H1 (cell line): Measurements from ENCODE around the gene UBE2F. TPM values are rescaled to one million over a fixed set of nuclear protein-coding genes. Genes with fewer than 3 reads are reported as not detected.

Source experiments
- CTCF ChIA-PET: fragments of 300-600 bp; sonication (Branson Sonifier 250); formaldehyde crosslinking; loops from one replicate; lab custom pipeline; 2021; ENCODE audit not compliant: partially characterized antibody; lab: Charles Lee
- POLR2A ChIA-PET: fragments of 300-600 bp; sonication (Branson Sonifier 250); formaldehyde crosslinking; loops from one replicate; lab custom pipeline; 2021; ENCODE audit warnings: inconsistent platforms; ENCODE audit not compliant: partially characterized antibody; lab: Charles Lee
- DNase-seq, 2 experiments: peaks; one replicate each; pipeline versions ENCODE4 v3.0.0 to v3.0.0-alpha.2; 2010 to 2022; ENCODE audit warnings: low spot score in 2 of 2, low read depth in 1 of 2, mixed read lengths in 1 of 2
- FAIRE-seq: peaks from 2 replicates; lab custom pipeline; 2011; peaks lifted over from hg19 to GRCh38; lab: Jason Lieb, UNC
- H2AFZ ChIP-seq: 2 replicates; pipeline ENCODE4 v1.8.1; 2012; ENCODE audit warnings: low read length, inconsistent platforms
- H2AK5ac ChIP-seq: 2 replicates; pipeline ENCODE4 v1.6.1; 2013; ENCODE audit warnings: low read depth, low read length
- H2BK120ac ChIP-seq: replicated peaks from 2 replicates; pipeline ENCODE3; 2013; ENCODE audit warnings: low read depth, low read length, inconsistent platforms
- H2BK12ac ChIP-seq: 2 replicates; pipeline ENCODE4 v1.6.1; 2013; ENCODE audit warnings: low read depth, low read length
- H2BK15ac ChIP-seq: 2 replicates; pipeline ENCODE4 v1.6.1; 2013; ENCODE audit warnings: low read length
- H2BK20ac ChIP-seq: 2 replicates; pipeline ENCODE4 v1.6.1; 2013; ENCODE audit warnings: low read length
- H2BK5ac ChIP-seq: 2 replicates; pipeline ENCODE4 v1.6.1; 2013; ENCODE audit warnings: low read depth, low read length
- H3K14ac ChIP-seq: 2 replicates; pipeline ENCODE4 v1.6.1; 2013; ENCODE audit warnings: inconsistent platforms; ENCODE audit not compliant: insufficient read length
- H3K18ac ChIP-seq: 2 replicates; pipeline ENCODE4 v1.6.1; 2013; ENCODE audit warnings: low read length; ENCODE audit errors: extremely low read depth
- H3K23ac ChIP-seq: 2 replicates; pipeline ENCODE4 v1.6.1; 2013; ENCODE audit warnings: inconsistent platforms; ENCODE audit not compliant: insufficient read length
- H3K23me2 ChIP-seq: 2 replicates; pipeline ENCODE4 v1.6.1; 2013; ENCODE audit warnings: low read depth, low read length
- H3K27ac ChIP-seq: 2 replicates; pipeline ENCODE4 v1.6.1; 2011; ENCODE audit warnings: low read depth, low read length, inconsistent platforms
- H3K27me3 ChIP-seq, 4 experiments: replicated peaks in 1 of 4; 1 replicate in 1 of 4; 2 replicates in 3 of 4; pipeline versions ENCODE4 v1.6.1 to v1.8.1; 2011 to 2013; ENCODE audit warnings: low read length in 3 of 4, mild to moderate bottlenecking in 3 of 4, inconsistent platforms in 2 of 4, mixed read lengths in 2 of 4, moderate library complexity in 1 of 4; ENCODE audit not compliant: control insufficient read depth in 3 of 4, insufficient read depth in 3 of 4; ENCODE audit errors: extremely low read depth in 1 of 4
- H3K36me3 ChIP-seq, 4 experiments: 2 replicates each; pipeline versions ENCODE4 v1.6.1 to v1.8.1; 2011 to 2013; ENCODE audit warnings: mild to moderate bottlenecking in 4 of 4, low read length in 3 of 4, moderate library complexity in 2 of 4, control low read depth in 1 of 4, inconsistent platforms in 1 of 4; ENCODE audit not compliant: insufficient read depth in 4 of 4, control insufficient read depth in 2 of 4
- H3K4ac ChIP-seq: replicated peaks from 2 replicates; pipeline ENCODE3; 2013; ENCODE audit warnings: low read length, low read depth, mixed read lengths, inconsistent platforms; ENCODE audit not compliant: insufficient read length
- H3K4me1 ChIP-seq, 4 experiments: replicated peaks in 1 of 4; 1 replicate in 1 of 4; 2 replicates in 3 of 4; pipeline versions ENCODE4 v1.6.1 to v1.8.1; 2011 to 2013; ENCODE audit warnings: low read length in 3 of 4, inconsistent platforms in 2 of 4, mixed read lengths in 1 of 4; ENCODE audit not compliant: insufficient read depth in 4 of 4, control insufficient read depth in 3 of 4
- H3K4me2 ChIP-seq, 2 experiments: 2 replicates each; pipeline versions ENCODE4 v1.6.1 to v1.8.1; 2011 to 2013; ENCODE audit warnings: low read depth in 2 of 2, low read length in 2 of 2, control low read depth in 1 of 2, inconsistent platforms in 1 of 2, mild to moderate bottlenecking in 1 of 2; ENCODE audit not compliant: insufficient read depth in 1 of 2
- H3K4me3 ChIP-seq, 4 experiments: fragments of 200-600, 300-600 bp in 1 of 4; sonication (generic), shearing (Covaris generic), sonication (Bioruptor Twin) in 1 of 4; 2 replicates each; pipeline versions ENCODE4 v1.5.1 to v1.8.1; 2011 to 2016; ENCODE audit warnings: low read length in 4 of 4, low read depth in 3 of 4, control low read depth in 2 of 4, inconsistent platforms in 2 of 4, mild to moderate bottlenecking in 2 of 4, mixed read lengths in 1 of 4, moderate library complexity in 1 of 4; ENCODE audit not compliant: insufficient read depth in 2 of 4; ENCODE audit errors: extremely low read depth in 1 of 4
- H3K56ac ChIP-seq: replicated peaks from 2 replicates; pipeline ENCODE3; 2013; ENCODE audit warnings: low read depth, mild to moderate bottlenecking, mixed read lengths, low read length, inconsistent platforms; ENCODE audit not compliant: insufficient read length
- H3K79me1 ChIP-seq: 2 replicates; pipeline ENCODE4 v1.6.1; 2013; ENCODE audit warnings: low read depth, low read length, control low read depth
- H3K79me2 ChIP-seq, 2 experiments: 2 replicates each; pipeline versions ENCODE4 v1.6.1 to v1.8.1; 2012 to 2013; ENCODE audit warnings: low read length in 2 of 2, mild to moderate bottlenecking in 2 of 2, inconsistent platforms in 1 of 2; ENCODE audit not compliant: insufficient read depth in 2 of 2, control insufficient read depth in 1 of 2
- H3K9ac ChIP-seq, 4 experiments: replicated peaks in 1 of 4; 1 replicate in 1 of 4; 2 replicates in 3 of 4; pipeline versions ENCODE4 v1.6.1 to v1.8.1; 2011 to 2013; ENCODE audit warnings: low read depth in 3 of 4, low read length in 3 of 4, control low read depth in 2 of 4, mild to moderate bottlenecking in 2 of 4, moderate library complexity in 2 of 4, inconsistent platforms in 1 of 4; ENCODE audit errors: extremely low read depth in 1 of 4
- H3K9me3 ChIP-seq, 2 experiments: 2 replicates each; pipeline versions ENCODE4 v1.6.1 to v1.8.1; 2012 to 2013; ENCODE audit warnings: mild to moderate bottlenecking in 2 of 2, moderate library complexity in 2 of 2, control low read depth in 1 of 2, inconsistent platforms in 1 of 2, low read depth in 1 of 2, low read length in 1 of 2, mixed read lengths in 1 of 2; ENCODE audit not compliant: insufficient read depth in 2 of 2
- H4K20me1 ChIP-seq, 2 experiments: replicated peaks in 1 of 2; 2 replicates each; pipeline versions ENCODE3 to v1.8.1; 2011 to 2013; ENCODE audit warnings: inconsistent platforms in 2 of 2, low read length in 2 of 2, mild to moderate bottlenecking in 1 of 2; ENCODE audit not compliant: insufficient read depth in 2 of 2, control insufficient read depth in 1 of 2
- H4K5ac ChIP-seq: 2 replicates; pipeline ENCODE4 v1.6.1; 2013; ENCODE audit warnings: low read length, low read depth, mixed read lengths, inconsistent platforms; ENCODE audit not compliant: insufficient read length
- H4K8ac ChIP-seq: 2 replicates; pipeline ENCODE4 v1.8.0; 2013; ENCODE audit warnings: mild to moderate bottlenecking, moderate library complexity, low read length, inconsistent platforms; ENCODE audit not compliant: insufficient read depth; ENCODE audit errors: extremely low read depth
- H4K91ac ChIP-seq: replicated peaks from 2 replicates; pipeline ENCODE3; 2013; ENCODE audit warnings: low read length, mixed read lengths, inconsistent platforms; ENCODE audit not compliant: insufficient read length
- SIN3A ChIP-seq, 2 experiments: IDR thresholded peaks in 1 of 2; conservative IDR thresholded peaks in 1 of 2; 2 replicates each; pipeline ENCODE4 v1.6.1; 2011 to 2012; ENCODE audit warnings: low read length in 2 of 2, improper control_type of control experiment in 1 of 2, low read depth in 1 of 2, mild to moderate bottlenecking in 1 of 2
- YY1 ChIP-seq: IDR thresholded peaks from 2 replicates; pipeline ENCODE4 v1.6.1; 2011; ENCODE audit warnings: low read depth, mild to moderate bottlenecking, low read length
- ZNF274 ChIP-seq: IDR thresholded peaks from 2 replicates; pipeline ENCODE4 v1.7.0; 2012; ENCODE audit warnings: low read length, borderline replicate concordance; ENCODE audit errors: extremely low read depth
- WGBS, 2 experiments: shearing (Covaris generic) in 1 of 2; methylation state at CpG; one replicate each; pipeline versions ENCODE4 v1.1.6 to v1.1.7; 2013 to 2015; ENCODE audit warnings: low lambda C conversion rate in 2 of 2, mixed read lengths in 2 of 2, inconsistent platforms in 1 of 2, low coverage in 1 of 2, missing lambda C conversion rate in 1 of 2; ENCODE audit not compliant: insufficient replicate concordance in 2 of 2, insufficient coverage in 1 of 2, insufficient read length in 1 of 2; ENCODE audit errors: extremely low coverage in 1 of 2, missing lambda C conversion rate in 1 of 2; 5-methylcytosine and 5-hydroxymethylcytosine counted together
- polyA plus RNA-seq, 7 experiments: library from polyadenylated mRNA; depleted of rRNA in 3 of 7; stranded (reverse) in 5 of 7; unstranded in 2 of 7; fragments of >200 nt in 5 of 7; fragments of 200-250 nt in 2 of 7; gene quantifications; 1 replicate in 5 of 7; 2 replicates in 1 of 7; 4 replicates in 1 of 7; pipeline versions ENCODE4 v1.2.1 to v1.2.3, GENCODE V29; 2011 to 2013; ENCODE audit warnings: missing spikeins in 2 of 7, mixed read lengths in 2 of 7
- total RNA-seq: library from RNA; stranded (reverse); fragmentation: NEBNext Ultra II Directional; extraction: Animal tissue kit (Norgen Biotek cat#: 25700); gene quantifications from 2 replicates; pipeline ENCODE4 v1.2.1, GENCODE V29; 2021

Gene UBE2F
- total and polyA plus RNA-seq, 2 of the 8 experiments (the other 6 are each of a cell fraction or from before 2014, with no cell fraction given) = 43.3 to 59.8 TPM

DNA sequence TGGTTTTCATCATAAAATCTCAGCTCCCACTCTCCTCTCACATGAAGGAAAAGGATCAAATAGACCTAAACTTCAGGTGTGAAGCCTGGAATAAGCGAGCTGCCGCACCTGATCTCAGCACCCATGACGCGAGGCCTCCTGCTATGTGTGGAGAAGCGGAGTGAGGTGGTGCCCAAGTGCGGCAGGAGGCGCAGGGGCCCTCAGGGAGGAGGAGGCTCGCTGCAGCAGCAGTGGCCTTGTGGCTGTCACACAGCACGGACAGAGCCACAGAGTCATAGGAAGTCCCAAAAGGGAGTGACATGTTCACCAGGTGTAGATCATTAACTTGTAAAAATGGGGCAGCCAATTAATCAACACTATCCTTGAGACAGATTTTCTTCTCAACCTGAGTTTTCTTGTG, 103.1 kb downstream of the UBE2F start:
- POLR2A ChIA-PET = interaction anchor here (1.1 kb wide), 1 partner anchor 9 kb away, joined by 4 read pairs; the partner anchor contains the start of gene SCLY
- H4K8ac ChIP-seq = no peak overlapping the region
- H2BK5ac ChIP-seq = no peak overlapping the region
- H3K27me3 ChIP-seq = no peaks in the 10 kb centered on the region
- H3K79me1 ChIP-seq = peaks cover 2% of the 10 kb centered on the region; the same call in 1 of the 2 replicates
- H3K4ac ChIP-seq = no peak overlapping the region
- H3K9ac ChIP-seq = no peak overlapping the region
- no peaks in the 10 kb centered on the region for H3K4me1 ChIP-seq
- no peak overlapping the region for H2BK12ac ChIP-seq
- no peak overlapping the region for H3K56ac ChIP-seq
- no peak overlapping the region for H3K18ac ChIP-seq
- no peaks in the 10 kb centered on the region for H3K9me3 ChIP-seq
- FAIRE-seq (no peak), DNase-seq (no peak)
- H2BK15ac ChIP-seq = no peak overlapping the region
- H3K79me2 ChIP-seq = peaks cover 3 to 48% of the 10 kb centered on the region in 2 experiments; a peak in 3 of 4 replicates
- no peaks in the 10 kb centered on the region for H3K23me2 ChIP-seq
- H3K4me3 ChIP-seq = no peak overlapping the region
- no peak overlapping the region for H4K5ac ChIP-seq
- H3K23ac ChIP-seq = no peak overlapping the region
- no peak overlapping the region for H4K91ac ChIP-seq
- CTCF ChIA-PET = no interaction called here
- H3K36me3 ChIP-seq = peaks cover 13 to 90% (median 49%) of the 10 kb centered on the region in 4 experiments
- WGBS, 2 experiments = 96% methylated on average over 9 of the region's 9 CpGs; no CpG with 5 or more reads in 1 of the 2 experiments
- no peak overlapping the region for H2AK5ac ChIP-seq
- H2BK20ac ChIP-seq = no peak overlapping the region
- no peak overlapping the region for H2AFZ ChIP-seq
- H2BK120ac ChIP-seq = no peak overlapping the region
- H3K27ac ChIP-seq = no peak overlapping the region
- peaks cover 4 to 9% of the 10 kb centered on the region in 2 experiments for H4K20me1 ChIP-seq
- no peak overlapping the region for H3K4me2 ChIP-seq
- H3K14ac ChIP-seq = no peak overlapping the region
- TF ChIP-seq YY1 (no peak), SIN3A (conservative IDR thresholded peaks at IDR 0.05 in 1 of 2, IDR thresholded peaks at IDR 0.05 in 1 of 2; ENCODE audit: low read depth in 1 of 2, low read length in 2 of 2) (no peak), ZNF274 (no peak)
